HG02970 (cell line): ENCODE data around the gene LINC00237.

Source experiments
- ATAC-seq: cut with Tn5 transposase; IDR thresholded peaks from one replicate; pipeline ENCODE4 v1.9.1; 2021; ENCODE audit warnings: mild to moderate bottlenecking, moderate library complexity, moderate number of reproducible peaks; ENCODE audit not compliant: unreplicated experiment, low FRiP score

LINC00237 gene

GRCh38 chr20:21106171-21107017, at the start of gene LINC00237:
Gene LINC00237, minus strand, starts transcription at chr20:21106358.
- ATAC-seq, result no peak

- no peak for ATAC-seq
These were observed 49.1 kb upstream of the LINC00237 start for GRCh38 chr20:21155268-21155667.

- ATAC-seq, result no peak
These were observed 48.5 kb upstream of the LINC00237 start for GRCh38 chr20:21154692-21155091.

- ATAC-seq, result no peak
These were observed 45.6 kb upstream of the LINC00237 start for GRCh38 chr20:21151791-21152190.

GRCh38 chr20:21149344-21149743, 43.2 kb upstream of the LINC00237 start:
- no peak for ATAC-seq

- no peak for ATAC-seq
These were observed 41.4 kb upstream of the LINC00237 start for GRCh38 chr20:21147593-21147992.

- ATAC-seq, result no peak
These were observed 40.1 kb upstream of the LINC00237 start for GRCh38 chr20:21146215-21146614.

- no peak for ATAC-seq
These were observed 39.3 kb upstream of the LINC00237 start for GRCh38 chr20:21145424-21145823.

GRCh38 chr20:21143194-21143890, 37.2 kb upstream of the LINC00237 start:
- ATAC-seq, result no peak

GRCh38 chr20:21141825-21142224, 35.7 kb upstream of the LINC00237 start:
- ATAC-seq, result no peak

GRCh38 chr20:21139881-21140566, 33.9 kb upstream of the LINC00237 start:
- no peak for ATAC-seq

- ATAC-seq, result no peak
These were observed 30.9 kb upstream of the LINC00237 start for GRCh38 chr20:21137078-21137477.

- no peak for ATAC-seq
These were observed 30.0 kb upstream of the LINC00237 start for GRCh38 chr20:21136015-21136732.

- ATAC-seq, result no peak
These were observed 28.8 kb upstream of the LINC00237 start for GRCh38 chr20:21134883-21135493.

GRCh38 chr20:21133917-21134622, 27.9 kb upstream of the LINC00237 start:
- ATAC-seq, result no peak

GRCh38 chr20:21133404-21133803, 27.2 kb upstream of the LINC00237 start:
- ATAC-seq, result no peak

GRCh38 chr20:21129861-21130260, 23.7 kb upstream of the LINC00237 start:
- no peak for ATAC-seq

GRCh38 chr20:21127201-21127981, 21.2 kb upstream of the LINC00237 start:
- ATAC-seq, result no peak

GRCh38 chr20:21126581-21126870, 20.4 kb upstream of the LINC00237 start:
- no peak for ATAC-seq
